Pancreas (tissue), 10 donors: ENCODE results near the gene OR4S2. TPM values are rescaled to one million over a fixed set of nuclear protein-coding genes. Genes with fewer than 3 reads are reported as not detected.

Source experiments
- ATAC-seq, 4 donors: fragments of 200-7000 bp; cut with Tn5 transposase; one replicate each; pipeline versions ENCODE4 v1.8.0 to v1.9.1; 2020; ENCODE audit warnings: mild to moderate bottlenecking in 4 of 4, moderate library complexity in 4 of 4
- DNase-seq, 6 donors: peaks; one replicate each; pipeline ENCODE4 v3.0.0-alpha.2; 2020
- FAIRE-seq: peaks from 2 replicates; lab custom pipeline; 2012; peaks lifted over from hg19 to GRCh38; lab: Jason Lieb, UNC
- H3K27ac ChIP-seq, 4 donors: fragments of 200-600 bp; sonication (generic); 1 replicate in 3 of 4; 2 replicates in 1 of 4; pipeline versions ENCODE4 v1.5.0 to v1.8.0; 2020
- H3K27me3 ChIP-seq, 4 donors: fragments of 200-600 bp; one replicate each; pipeline ENCODE4 v1.8.0; 2021
- H3K36me3 ChIP-seq, 3 donors: fragments of 200-600 bp; sonication (generic) in 1 of 3; one replicate each; pipeline versions ENCODE4 v1.5.0 to v1.8.0; 2020 to 2021
- H3K4me1 ChIP-seq, 3 donors: fragments of 200-600 bp; one replicate each; pipeline ENCODE4 v1.8.0; 2021
- H3K4me3 ChIP-seq, 4 donors: fragments of 200-600 bp; sonication (generic) in 2 of 4; one replicate each; pipeline versions ENCODE4 v1.5.0 to v1.8.0; 2020 to 2021
- H3K9me3 ChIP-seq, 4 donors: fragments of 200-600 bp; one replicate each; pipeline ENCODE4 v1.8.0; 2021
- CTCF ChIP-seq, 4 donors: fragments of 200-600 bp; sonication (generic) in 3 of 4; IDR thresholded peaks; one replicate each; pipeline versions ENCODE4 v1.5.0 to v1.8.0; 2021; ENCODE audit warnings: antibody characterized with exemption in 4 of 4
- WGBS, 2 donors: extraction: QIAGEN DNeasy Blood & Tissue Kit; methylation state at CpG; one replicate each; pipeline ENCODE4 v1.1.7; 2013; 5-methylcytosine and 5-hydroxymethylcytosine counted together
- intact Hi-C, 3 donors: fragments of 100-400 bp; cut with DNase I; formaldehyde crosslinking; loops; one replicate each; pipeline versions ENCODE4 v1.11.1 to v1.14.2; 2022
- polyA plus RNA-seq, 2 donors: library from polyadenylated mRNA; stranded (reverse); fragments of 200-250 nt; gene quantifications; one replicate each; pipeline ENCODE4 v1.2.3, GENCODE V29; 2013
- total RNA-seq, 6 donors: library from RNA; stranded (reverse); fragmentation: NEBNext Ultra II Directional in 4 of 6; extraction: Animal tissue kit (Norgen Biotek cat#: 25700) in 4 of 6; gene quantifications; one replicate each; pipeline versions ENCODE4 v1.2.1 to v1.2.4, GENCODE V29; 2021 to 2023
- donor health status: healthy with polysubstance abuse.
- donor health status: DM: no; HTN: no; CAD: no; lungs with moderate emphysema.
- donor health status: DM: no; HTN: no; CAD: no.
- donor health status: control.
- donor health status: control.
- donor health status: Bipolar disorder and iron deficiency.
- donor health status: DM: yes; HTN: yes; CAD: no.
- donor health status: DM: no; HTN: no; CAD: no.
- donor health status: DM: no; HTN: no; CAD: no.
- donor health status: DM: yes; HTN: yes; CAD: no.

OR4S2 gene
- not detected for total RNA-seq
- not detected for polyA plus RNA-seq

- 44 to 65% methylated on average over 2 of the region's 2 CpGs for WGBS, 2 donors
Observed at GRCh38 chr11:55648027-55648426, at the start of gene OR4S2. TSS of gene OR4S2 (plus strand) at chr11:55648327. CDS start at chr11:55650904, 2,577 bp downstream.

DNA sequence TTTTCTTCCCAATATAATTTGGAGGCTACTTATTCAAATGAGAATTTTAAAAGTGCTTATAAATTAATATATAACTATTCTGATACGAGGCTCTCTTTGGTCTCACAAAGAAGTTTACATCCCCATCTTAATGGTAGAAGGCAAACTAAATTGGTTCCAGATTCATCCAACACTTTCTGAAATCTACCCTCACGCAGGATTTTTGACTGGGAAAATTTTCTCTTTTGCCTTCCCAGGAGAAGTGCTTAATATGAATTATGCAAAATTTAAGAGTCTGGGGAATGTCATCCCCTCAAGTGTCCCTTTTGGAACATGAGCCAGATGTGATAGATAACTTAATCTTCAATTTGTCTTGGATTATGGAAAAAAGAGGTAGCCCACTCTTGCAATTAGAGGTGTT, 40.6 kb upstream of the OR4S2 start, which contains the start of gene OR4C11:
OR4C11 (minus strand) TSS at position 101 of the 400 bp plus-strand sequence. CDS start 3,272 bp downstream, outside the sequence.
- intact Hi-C loops: no loop called here
- H3K27ac ChIP-seq: no peak within 1 kb of the TSS
- 24 to 31% methylated on average over 2 of the region's 2 CpGs for WGBS, 2 donors
- H3K27me3 ChIP-seq: no peaks in the 10 kb centered on the region
- no peaks in the 10 kb centered on the region for H3K9me3 ChIP-seq
- no peak for DNase-seq
- no peak for TF ChIP-seq CTCF (IDR thresholded peaks at IDR 0.05)
- no peaks in the 10 kb centered on the region for H3K36me3 ChIP-seq
- FAIRE-seq: no peak
- H3K4me1 ChIP-seq: no peaks in the 10 kb centered on the region
- ATAC-seq: no peak
- no peak within 1 kb of the TSS for H3K4me3 ChIP-seq

More at GRCh38 chr11:55648027-55648426, at the start of gene OR4S2:
- TF ChIP-seq CTCF (IDR thresholded peaks at IDR 0.05): no peak
- FAIRE-seq (no peak), ATAC-seq (no peak), DNase-seq (no peak)
- Histone ChIP-seq H3K4me3 (no peak within 1 kb of the TSS), H3K27ac (no peak within 1 kb of the TSS), H3K36me3 (no peaks in the 10 kb centered on the region), H3K9me3 (no peaks in the 10 kb centered on the region), H3K4me1 (no peaks in the 10 kb centered on the region), H3K27me3 (no peaks in the 10 kb centered on the region)
- intact Hi-C loops: no loop called here

- WGBS, 2 donors: 59 to 81% methylated on average over 1 of the region's 1 CpG
- H3K27me3 ChIP-seq: no peaks in the 10 kb centered on the region
- FAIRE-seq (no peak), DNase-seq (no peak), ATAC-seq (no peak)
- intact Hi-C loops: loop anchor here in 1 of 3 donors (10.0 kb wide), 1 partner anchor 110 kb away; no protein-coding TSS in a partner anchor
- H3K36me3 ChIP-seq: no peaks in the 10 kb centered on the region
- no peak for TF ChIP-seq CTCF (IDR thresholded peaks at IDR 0.05)
- H3K4me3 ChIP-seq: no peak overlapping the region
- H3K9me3 ChIP-seq: no peaks in the 10 kb centered on the region
- no peaks in the 10 kb centered on the region for H3K4me1 ChIP-seq
- no peak overlapping the region for H3K27ac ChIP-seq
Observed at GRCh38 chr11:55624531-55624930, 23.6 kb upstream of the OR4S2 start.

DNA sequence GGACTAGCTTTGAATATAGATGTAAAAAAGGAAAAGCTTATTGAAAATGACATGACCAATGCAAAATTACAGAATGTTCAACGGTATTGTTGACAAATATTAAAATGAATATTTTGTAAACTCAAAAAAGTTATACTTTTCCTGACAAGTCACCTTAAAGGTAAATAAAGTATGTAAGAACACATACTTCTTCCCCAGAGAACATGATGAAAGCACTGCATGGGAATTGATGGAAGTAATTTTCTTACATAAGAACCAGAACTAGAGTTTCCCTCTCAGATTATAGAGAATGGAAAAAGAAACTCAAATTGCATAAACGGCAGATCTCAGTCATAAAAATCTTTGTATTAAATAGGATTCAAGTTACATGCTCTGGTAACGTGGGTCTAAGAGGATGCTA, 13.3 kb upstream of the OR4S2 start, which contains the start of gene OR4P4:
OR4P4 (plus strand) TSS at position 301 of the 400 bp plus-strand sequence.
- no peaks in the 10 kb centered on the region for H3K36me3 ChIP-seq
- WGBS, 2 donors: 32 to 34% methylated on average over 3 of the region's 3 CpGs
- TF ChIP-seq CTCF (IDR thresholded peaks at IDR 0.05): no peak
- H3K27ac ChIP-seq: no peak within 1 kb of the TSS
- ATAC-seq (no peak), FAIRE-seq (no peak), DNase-seq (no peak)
- no peaks in the 10 kb centered on the region for H3K27me3 ChIP-seq
- no peaks in the 10 kb centered on the region for H3K4me1 ChIP-seq
- H3K4me3 ChIP-seq: no peak within 1 kb of the TSS
- intact Hi-C loops: no loop called here
- no peaks in the 10 kb centered on the region for H3K9me3 ChIP-seq

DNA sequence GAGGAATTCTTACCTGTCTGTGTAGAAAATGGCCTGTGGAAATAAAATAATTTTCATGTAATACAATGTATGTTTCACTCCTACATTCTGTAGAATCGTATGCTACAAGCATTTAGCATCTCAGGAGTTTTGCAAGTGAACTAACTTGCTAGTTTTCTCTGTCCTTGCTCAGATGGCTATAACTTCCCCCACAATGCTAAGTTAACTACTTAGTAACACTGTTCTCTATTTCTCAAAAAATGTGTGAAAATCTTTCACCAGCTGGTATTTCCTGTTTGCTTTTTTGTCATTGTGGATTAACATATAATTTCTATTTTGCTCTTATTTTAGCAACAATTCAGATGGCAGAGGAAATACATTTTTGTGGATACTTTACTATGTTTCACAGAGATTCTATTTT, 4.4 kb downstream of the OR4S2 start:
- 24 to 39% methylated on average over 1 of the region's 1 CpG for WGBS, 2 donors
- Histone ChIP-seq H3K9me3 (no peaks in the 10 kb centered on the region), H3K36me3 (no peaks in the 10 kb centered on the region), H3K27me3 (no peaks in the 10 kb centered on the region), H3K4me3 (no peak overlapping the region), H3K4me1 (no peaks in the 10 kb centered on the region), H3K27ac (no peak overlapping the region)
- no peak for FAIRE-seq
- no peak for ATAC-seq
- TF ChIP-seq CTCF (IDR thresholded peaks at IDR 0.05): no peak
- intact Hi-C loops: no loop called here
- no peak for DNase-seq
